ENCODE measurements around the gene CCNI2. TPM values are rescaled to one million over a fixed set of nuclear protein-coding genes. Genes with fewer than 3 reads are reported as not detected.

The CCNI2 gene
- total RNA-seq, 1 donor from 2014 or later = 39.5 TPM

DNA sequence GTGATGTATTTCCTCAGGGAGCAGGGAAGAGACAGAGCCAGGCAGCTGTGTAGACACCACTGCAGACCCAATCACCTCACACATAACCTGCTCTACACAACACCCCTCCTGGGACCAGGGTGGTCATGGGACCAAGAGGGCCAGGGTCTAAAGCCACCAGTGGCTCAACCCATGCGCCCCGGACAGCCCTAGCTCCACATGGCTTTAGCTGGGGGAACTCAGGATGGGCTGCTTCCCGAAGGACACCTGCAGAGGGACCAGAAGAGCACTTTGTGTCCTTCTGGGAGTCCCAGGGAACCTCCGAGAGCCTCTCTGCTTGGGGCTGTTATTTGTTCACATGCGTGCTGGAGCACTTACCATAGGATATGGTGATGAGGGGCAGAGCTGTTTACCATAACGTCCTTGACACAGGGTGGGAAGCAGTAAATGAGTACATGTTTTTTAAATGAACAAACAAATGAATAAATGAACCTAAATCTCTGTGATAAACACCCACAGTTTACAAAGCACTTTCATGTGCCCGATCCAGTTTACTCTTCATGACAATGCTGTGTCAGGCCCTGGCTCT is 17.5 kb downstream of the CCNI2 start:
- no peaks in the 10 kb centered on the region for H3K9me3 Mint-ChIP-seq
- intact Hi-C loops (cut with micrococcal nuclease) = no loop called here
- no peak for DNase-seq
- no peaks in the 10 kb centered on the region for H3K4me1 Mint-ChIP-seq
- H3K27ac Mint-ChIP-seq = peak overlapping the region; percentile 6
- H3K36me3 Mint-ChIP-seq (ENCODE audit: low read depth) = peaks cover 13% of the 10 kb centered on the region
- no peak overlapping the region for H3K4me3 Mint-ChIP-seq
- H3K27me3 Mint-ChIP-seq = no peaks in the 10 kb centered on the region

DNA sequence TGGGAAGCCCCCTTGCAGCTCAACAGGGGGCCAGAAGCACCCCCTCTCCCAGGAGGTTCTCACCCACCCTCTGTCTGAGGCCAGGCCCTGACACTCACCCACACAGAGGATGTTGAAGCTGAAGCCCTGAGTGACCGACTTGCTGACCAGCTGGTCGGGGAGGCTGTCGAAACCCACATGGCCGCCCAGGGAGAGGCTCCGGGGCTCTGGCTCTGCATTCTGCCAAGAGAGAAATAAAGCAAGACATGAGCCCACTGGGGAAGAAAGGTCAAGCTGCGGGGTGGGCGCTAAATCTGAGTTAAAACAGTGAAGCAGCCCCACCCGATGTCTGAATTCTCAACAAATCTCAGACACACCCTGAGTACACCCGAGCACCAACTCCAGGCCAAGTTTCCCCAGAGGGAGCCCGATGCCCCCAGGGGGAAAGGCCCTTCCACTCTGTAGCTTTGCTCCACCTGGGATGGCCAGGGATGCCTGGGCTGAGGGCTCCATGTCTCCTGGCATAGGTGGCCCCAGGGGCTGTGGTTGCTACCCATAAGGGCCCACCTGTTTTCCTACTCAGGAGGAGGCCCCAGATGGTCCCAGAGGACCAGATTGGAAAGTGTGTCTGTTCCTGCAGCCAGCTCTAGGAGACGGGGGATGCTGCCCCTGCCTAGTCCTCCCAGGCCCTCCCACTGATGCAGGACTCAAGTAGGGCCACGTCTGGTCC is 18.2 kb downstream of the CCNI2 start:
- Mint-ChIP-seq H3K4me1 (no peaks in the 10 kb centered on the region), H3K9me3 (no peaks in the 10 kb centered on the region), H3K4me3 (no peak overlapping the region), H3K27me3 (no peaks in the 10 kb centered on the region), H3K27ac (no peak overlapping the region), H3K36me3 (ENCODE audit: low read depth) (peaks cover 11% of the 10 kb centered on the region)
- DNase-seq = no peak
- intact Hi-C loops (cut with micrococcal nuclease) = no loop called here

DNA sequence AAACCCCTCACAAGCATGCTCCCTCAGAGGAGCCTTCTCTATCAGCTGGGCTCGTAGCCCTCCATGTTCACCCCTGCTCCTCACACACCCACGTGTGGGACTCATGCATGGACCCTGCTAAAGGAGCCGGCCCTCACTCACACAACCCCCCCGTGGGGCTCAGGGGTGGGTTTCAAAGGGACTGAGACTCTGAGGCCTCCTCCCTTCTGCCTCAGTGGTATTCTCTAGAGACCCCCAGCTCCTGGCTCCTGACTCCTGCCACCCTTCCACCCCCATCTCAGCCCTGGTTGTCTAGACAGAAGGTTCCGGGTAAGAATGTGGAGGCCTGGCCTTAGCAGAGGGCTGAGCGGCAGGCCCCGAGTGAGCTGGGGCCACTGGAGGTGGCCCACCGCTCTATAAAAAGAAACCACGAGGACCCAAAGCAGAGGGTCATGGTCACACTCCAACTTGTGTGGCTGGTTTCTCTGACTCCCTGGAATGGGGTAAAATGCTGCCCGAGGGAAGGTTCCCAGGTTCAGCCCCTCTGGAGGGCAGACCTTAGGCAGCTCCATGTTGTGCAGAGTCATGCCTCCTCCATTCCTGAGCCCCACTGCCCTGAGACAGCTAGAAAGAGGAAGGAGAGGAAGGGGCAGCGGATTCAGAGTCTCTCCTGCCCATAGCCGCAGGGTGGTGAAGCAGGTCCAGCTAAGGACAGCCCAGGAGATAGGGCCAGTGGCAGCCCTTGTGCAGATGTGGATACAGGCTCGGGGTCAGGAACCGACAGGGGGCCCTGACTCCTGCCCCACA is 19.0 kb downstream of the CCNI2 start:
- Mint-ChIP-seq H3K36me3 (ENCODE audit: low read depth) (peaks cover 7% of the 10 kb centered on the region), H3K4me3 (no peak overlapping the region), H3K27ac (no peak overlapping the region), H3K27me3 (no peaks in the 10 kb centered on the region), H3K9me3 (no peaks in the 10 kb centered on the region), H3K4me1 (no peaks in the 10 kb centered on the region)
- intact Hi-C loops (cut with micrococcal nuclease) = no loop called here
- DNase-seq = no peak

DNA sequence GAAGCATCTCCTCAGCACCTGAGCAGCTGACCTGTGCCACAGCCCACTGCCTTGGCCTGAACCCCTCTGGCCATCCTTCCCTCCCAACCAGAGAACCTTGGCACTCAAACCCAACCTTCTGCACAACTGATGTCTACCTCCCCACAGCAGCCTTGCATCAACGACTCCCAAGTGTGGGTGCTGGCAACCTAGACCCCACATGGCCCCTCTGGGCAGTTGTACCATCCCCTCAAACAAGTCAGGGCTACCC is 19.5 kb downstream of the CCNI2 start:
- H3K36me3 Mint-ChIP-seq (ENCODE audit: low read depth) = peaks cover 6% of the 10 kb centered on the region
- H3K9me3 Mint-ChIP-seq = no peaks in the 10 kb centered on the region
- H3K4me1 Mint-ChIP-seq = no peaks in the 10 kb centered on the region
- peak overlapping the region; percentile 2 for H3K27ac Mint-ChIP-seq
- H3K4me3 Mint-ChIP-seq = no peak overlapping the region
- intact Hi-C loops (cut with micrococcal nuclease) = no loop called here
- no peak for DNase-seq
- H3K27me3 Mint-ChIP-seq = no peaks in the 10 kb centered on the region

DNA sequence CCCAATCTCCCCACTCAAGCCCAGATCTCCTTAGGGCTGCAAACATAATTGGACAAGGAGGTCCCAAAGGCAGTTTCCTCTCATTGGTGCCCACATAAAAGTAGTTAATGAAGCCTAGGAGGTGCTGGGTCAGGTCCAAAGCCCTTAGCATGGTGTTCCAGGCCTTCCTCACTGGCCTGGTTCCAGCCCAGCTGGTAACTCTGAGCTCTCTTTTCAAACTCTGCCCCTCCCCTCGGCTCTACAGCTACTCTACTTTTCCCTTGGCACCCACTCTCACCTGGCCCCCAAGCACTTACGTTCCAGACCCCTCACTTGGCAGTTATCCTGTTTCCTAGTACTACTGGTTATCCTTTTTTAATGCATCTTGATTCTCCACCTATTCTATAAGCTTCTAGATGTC is 19.9 kb downstream of the CCNI2 start:
- Mint-ChIP-seq H3K27ac (peak overlapping the region; percentile 2), H3K9me3 (no peaks in the 10 kb centered on the region), H3K27me3 (no peaks in the 10 kb centered on the region), H3K36me3 (ENCODE audit: low read depth) (peaks cover 6% of the 10 kb centered on the region), H3K4me3 (no peak overlapping the region), H3K4me1 (peaks cover under 1% of the 10 kb centered on the region)
- no peak for DNase-seq
- intact Hi-C loops (cut with micrococcal nuclease) = no loop called here

DNA sequence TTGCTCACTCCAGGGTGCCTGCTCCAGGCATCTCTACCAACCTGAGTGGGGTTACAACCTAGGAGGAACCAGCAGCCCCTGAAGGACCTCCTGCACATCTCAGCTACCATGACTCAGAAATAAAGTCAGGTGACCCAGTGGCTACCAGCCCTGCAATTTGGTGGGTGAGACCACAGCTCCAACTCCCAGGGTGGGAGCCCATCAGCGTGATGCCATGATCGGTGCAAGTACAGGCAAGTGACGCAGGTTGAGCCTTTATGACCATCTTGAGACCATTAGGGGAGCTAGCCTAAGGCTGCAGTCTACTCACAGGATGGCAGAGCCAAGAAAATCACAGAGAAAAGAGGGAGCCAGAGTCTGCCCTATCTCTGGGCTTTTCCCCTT is 21.3 kb downstream of the CCNI2 start:
- intact Hi-C loops (cut with micrococcal nuclease) = no loop called here
- Mint-ChIP-seq H3K27ac (no peak overlapping the region), H3K4me1 (peaks cover 6% of the 10 kb centered on the region), H3K9me3 (no peaks in the 10 kb centered on the region), H3K4me3 (no peak overlapping the region), H3K27me3 (no peaks in the 10 kb centered on the region), H3K36me3 (ENCODE audit: low read depth) (peaks cover 6% of the 10 kb centered on the region)
- DNase-seq = no peak

DNA sequence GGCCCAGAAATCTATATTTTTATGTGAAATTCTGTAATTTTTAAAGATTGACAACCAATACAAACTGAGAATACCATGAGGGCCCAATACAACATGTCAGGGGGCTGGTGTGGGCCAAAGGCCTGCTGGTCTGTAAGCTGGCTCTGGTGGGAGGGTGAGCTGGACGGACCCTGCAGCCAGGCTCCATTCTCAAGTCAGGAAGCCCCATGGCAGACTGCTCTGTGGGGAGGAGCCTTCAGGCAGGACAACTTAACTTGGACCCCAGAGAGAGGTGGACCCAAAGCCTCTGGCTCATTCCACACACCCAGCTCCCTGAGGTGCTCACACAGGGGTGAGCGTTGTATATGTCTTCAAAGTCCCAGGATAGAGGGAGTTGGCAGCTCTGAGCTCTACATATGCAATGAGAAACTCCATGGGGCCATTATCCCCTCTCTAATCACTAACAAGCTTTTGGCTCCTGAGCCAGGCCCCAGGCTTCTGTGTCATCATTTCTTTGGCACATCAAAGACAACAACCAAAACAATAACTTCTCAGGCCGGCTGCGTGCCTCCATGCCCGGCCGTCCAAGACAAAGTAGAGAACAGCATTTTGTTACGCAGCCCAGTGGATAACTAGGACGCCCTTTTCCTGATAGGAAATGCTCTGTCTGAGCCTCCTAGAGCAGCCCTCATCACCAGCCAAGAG is 23.4 kb downstream of the CCNI2 start:
- Mint-ChIP-seq H3K9me3 (no peaks in the 10 kb centered on the region), H3K27me3 (peaks cover 3% of the 10 kb centered on the region), H3K36me3 (ENCODE audit: low read depth) (peaks cover 2% of the 10 kb centered on the region), H3K27ac (no peak overlapping the region), H3K4me3 (no peak overlapping the region), H3K4me1 (peaks cover 12% of the 10 kb centered on the region)
- DNase-seq = no peak
- intact Hi-C loops (cut with micrococcal nuclease) = no loop called here

DNA sequence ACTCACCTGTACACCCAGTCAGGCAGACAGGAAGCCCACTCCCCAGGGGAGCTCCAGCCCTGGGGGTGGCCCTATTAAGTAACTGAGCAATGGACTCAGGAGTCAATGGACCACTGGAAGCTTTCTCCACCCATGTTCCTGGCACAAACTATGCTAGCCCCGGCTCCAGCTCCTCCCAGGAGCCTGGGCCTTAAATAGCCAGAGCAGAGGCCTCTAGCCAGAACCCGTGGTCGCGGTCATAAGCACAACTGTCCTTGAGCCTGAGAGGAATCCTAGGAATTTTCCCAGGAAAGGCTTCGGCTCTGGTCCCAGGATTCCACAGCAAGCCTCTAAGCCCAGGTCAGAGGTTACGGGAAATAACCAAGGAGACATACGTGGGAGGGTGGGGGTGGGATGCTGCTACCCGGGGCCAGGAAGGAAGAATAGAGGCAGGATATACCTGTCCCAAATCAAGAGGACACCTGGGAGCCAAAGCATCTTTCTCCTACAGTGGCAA is 24.3 kb downstream of the CCNI2 start:
- Mint-ChIP-seq H3K9me3 (no peaks in the 10 kb centered on the region), H3K27ac (no peak overlapping the region), H3K36me3 (ENCODE audit: low read depth) (peaks cover 2% of the 10 kb centered on the region), H3K27me3 (peaks cover 4% of the 10 kb centered on the region), H3K4me1 (peaks cover 18% of the 10 kb centered on the region), H3K4me3 (no peak overlapping the region)
- intact Hi-C loops (cut with micrococcal nuclease) = no loop called here
- DNase-seq = no peak

DNA sequence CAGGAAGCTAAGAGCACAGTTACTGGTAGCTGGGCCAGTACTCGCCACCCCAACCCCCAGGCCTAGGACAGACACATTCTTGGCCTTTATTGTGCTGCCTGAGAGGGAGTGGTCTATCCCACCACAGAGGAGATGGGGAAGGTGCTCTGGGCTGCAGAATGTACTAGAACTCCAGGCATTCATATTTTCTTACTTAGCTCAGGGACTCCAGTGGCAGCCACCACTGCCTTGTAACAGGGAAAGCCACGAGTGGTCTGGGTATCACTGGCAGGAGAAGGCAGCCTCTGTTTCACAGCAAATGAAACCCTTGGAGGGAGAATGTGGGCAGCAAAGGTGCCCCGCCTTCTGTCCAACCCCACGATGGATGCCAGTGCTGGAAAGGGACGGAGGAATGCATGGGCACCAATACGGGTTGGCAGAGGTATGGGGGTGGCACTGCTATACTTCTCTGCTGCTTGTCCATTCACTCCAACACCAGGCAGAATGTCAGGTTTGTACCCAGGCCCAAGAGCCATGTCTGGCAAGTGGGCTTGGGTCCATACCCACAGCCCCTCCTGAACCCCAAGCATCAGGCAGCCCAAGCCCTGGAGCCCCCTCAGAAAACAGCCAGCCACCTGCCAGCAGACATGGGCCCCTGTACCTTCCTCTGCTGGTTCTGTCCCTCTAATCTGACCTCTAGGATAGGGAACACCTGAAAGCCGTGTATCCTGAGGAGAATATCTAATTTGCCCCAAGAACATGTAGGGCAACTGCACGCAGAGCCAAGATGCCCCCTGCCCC is 25.3 kb downstream of the CCNI2 start:
- intact Hi-C loops (cut with micrococcal nuclease) = no loop called here
- H3K4me1 Mint-ChIP-seq = peaks cover 18% of the 10 kb centered on the region
- DNase-seq = no peak
- no peaks in the 10 kb centered on the region for H3K9me3 Mint-ChIP-seq
- H3K36me3 Mint-ChIP-seq (ENCODE audit: low read depth) = peaks cover 2% of the 10 kb centered on the region
- peaks cover 4% of the 10 kb centered on the region for H3K27me3 Mint-ChIP-seq
- H3K4me3 Mint-ChIP-seq = no peak overlapping the region
- H3K27ac Mint-ChIP-seq = no peak overlapping the region

DNA sequence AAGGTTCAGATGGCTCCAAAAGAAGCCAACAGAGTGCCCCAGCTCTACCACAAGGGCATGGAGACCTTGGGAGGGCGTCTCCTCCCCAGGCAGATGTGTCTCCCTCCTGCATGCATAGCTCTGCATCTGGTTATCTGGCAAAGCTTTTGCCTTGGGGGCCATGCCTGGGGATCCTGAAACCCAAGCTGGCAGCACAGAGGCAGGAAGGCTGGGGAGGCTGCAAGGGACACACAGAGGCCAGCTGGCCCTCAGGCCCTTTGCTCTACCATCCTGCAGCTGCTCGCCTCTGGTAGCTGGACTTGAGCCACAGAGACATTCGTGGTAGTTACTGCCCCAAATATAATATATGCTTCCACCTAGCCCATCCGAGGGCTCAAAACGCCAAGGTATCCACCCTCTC is 25.9 kb downstream of the CCNI2 start:
- no peak overlapping the region for H3K4me3 Mint-ChIP-seq
- peaks cover 9% of the 10 kb centered on the region for H3K27me3 Mint-ChIP-seq
- H3K9me3 Mint-ChIP-seq = no peaks in the 10 kb centered on the region
- no peak overlapping the region for H3K27ac Mint-ChIP-seq
- H3K36me3 Mint-ChIP-seq (ENCODE audit: low read depth) = peaks cover 3% of the 10 kb centered on the region
- H3K4me1 Mint-ChIP-seq = peaks cover 21% of the 10 kb centered on the region
- intact Hi-C loops (cut with micrococcal nuclease) = no loop called here
- no peak for DNase-seq

DNA sequence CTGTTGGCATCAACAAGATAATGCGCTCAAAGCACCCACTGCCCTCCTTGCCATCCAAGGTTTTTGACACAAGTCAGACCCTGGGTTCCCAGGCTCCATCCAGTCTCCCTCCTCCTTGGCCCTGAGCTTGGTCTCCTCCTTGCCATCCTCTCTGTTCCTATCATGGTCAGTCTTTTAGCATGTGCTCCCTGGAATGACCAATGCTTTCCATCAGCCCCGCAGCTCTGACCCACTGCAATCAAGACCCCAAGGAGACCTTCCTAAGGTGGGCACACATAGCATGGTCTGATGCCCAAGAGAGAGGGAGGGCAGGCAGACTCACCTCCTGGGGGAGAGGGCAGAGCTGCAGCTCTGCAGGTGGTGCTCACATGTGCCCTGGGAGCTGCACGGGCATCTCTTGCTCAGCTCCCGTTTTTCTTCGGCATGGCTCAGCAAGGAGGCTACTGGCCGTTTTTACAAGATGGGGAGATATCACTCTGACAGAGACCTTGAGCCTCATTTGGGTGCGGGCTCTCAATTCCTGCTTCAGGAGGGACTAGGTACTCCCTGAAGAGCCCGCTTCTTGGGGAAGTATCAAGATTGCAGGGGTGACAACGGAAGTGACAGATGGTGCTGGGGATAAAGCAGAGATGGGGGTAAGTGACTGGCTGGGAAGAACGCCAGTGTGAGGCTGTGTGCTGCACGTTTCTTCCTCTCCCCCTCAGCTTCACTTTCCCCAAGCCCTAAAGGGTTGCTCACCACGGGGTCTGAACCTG is 26.6 kb downstream of the CCNI2 start:
- Mint-ChIP-seq H3K36me3 (ENCODE audit: low read depth) (peaks cover 3% of the 10 kb centered on the region), H3K4me1 (peaks cover 26% of the 10 kb centered on the region), H3K27ac (no peak overlapping the region), H3K9me3 (no peaks in the 10 kb centered on the region), H3K27me3 (peaks cover 14% of the 10 kb centered on the region), H3K4me3 (no peak overlapping the region)
- intact Hi-C loops (cut with micrococcal nuclease) = no loop called here
- DNase-seq = no peak

DNA sequence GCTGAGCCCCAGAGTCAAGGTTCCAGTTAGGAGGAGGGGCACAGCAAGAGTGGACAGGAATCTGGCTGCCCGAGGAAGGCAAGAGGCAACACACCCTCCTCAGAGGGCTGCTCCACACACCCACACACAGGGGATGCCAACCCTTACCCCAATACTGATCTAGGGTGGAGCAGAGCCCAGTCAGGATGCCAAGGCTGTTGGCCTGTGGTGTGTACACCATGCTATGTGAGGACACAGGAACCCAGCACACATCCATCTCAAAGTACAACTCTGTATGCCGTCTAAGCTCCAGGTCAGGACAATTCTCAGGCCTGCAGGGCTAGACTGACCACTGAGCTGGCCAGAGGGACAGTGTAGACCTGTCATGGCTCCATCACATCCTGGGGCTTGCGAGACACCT is 27.2 kb downstream of the CCNI2 start:
- H3K9me3 Mint-ChIP-seq = no peaks in the 10 kb centered on the region
- H3K27me3 Mint-ChIP-seq = peaks cover 21% of the 10 kb centered on the region
- intact Hi-C loops (cut with micrococcal nuclease) = no loop called here
- H3K36me3 Mint-ChIP-seq (ENCODE audit: low read depth) = peaks cover 3% of the 10 kb centered on the region
- DNase-seq = no peak
- H3K4me1 Mint-ChIP-seq = peaks cover 32% of the 10 kb centered on the region
- no peak overlapping the region for H3K4me3 Mint-ChIP-seq
- no peak overlapping the region for H3K27ac Mint-ChIP-seq

DNA sequence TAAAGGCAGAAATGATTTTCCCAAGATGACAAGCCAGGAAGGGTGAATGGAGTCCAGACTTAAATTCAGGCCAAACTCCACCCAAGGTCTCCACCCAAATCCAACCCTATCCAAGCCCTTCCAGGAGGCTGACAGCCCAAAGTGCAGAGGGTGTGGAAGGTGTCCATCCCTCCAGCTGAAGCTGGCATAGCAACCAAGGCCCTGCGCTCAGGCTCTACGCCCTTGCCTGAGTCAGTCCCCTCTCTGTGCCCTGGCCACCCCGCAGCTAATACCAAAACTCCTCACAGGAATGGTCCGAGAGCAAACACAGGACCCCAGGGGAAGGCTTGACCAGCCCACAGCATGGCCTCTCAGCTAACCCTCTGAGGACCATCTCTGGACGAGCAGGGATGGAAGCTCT is 27.7 kb downstream of the CCNI2 start:
- Mint-ChIP-seq H3K36me3 (ENCODE audit: low read depth) (peaks cover 3% of the 10 kb centered on the region), H3K4me3 (no peak overlapping the region), H3K9me3 (no peaks in the 10 kb centered on the region), H3K4me1 (peaks cover 35% of the 10 kb centered on the region), H3K27ac (no peak overlapping the region), H3K27me3 (peaks cover 24% of the 10 kb centered on the region)
- no peak for DNase-seq
- intact Hi-C loops (cut with micrococcal nuclease) = no loop called here

Measured in activated CD4-positive, alpha-beta T cell treated with anti-CD3 and anti-CD28 coated beads, Interleukin-2, amount 10 ng/mL, durations not matched to agents 24 days and 14 days (primary cell).